Measurements from ENCODE around the gene SLC9A8. TPM values are rescaled to one million over a fixed set of nuclear protein-coding genes. Genes with fewer than 3 reads are reported as not detected.

SLC9A8 gene
- total and polyA plus RNA-seq, 2 of the 4 experiments (the other 2 are of a cell fraction) = 4.1 to 5.0 TPM

GRCh38 chr20:49796600-49797343, 15.9 kb upstream of the SLC9A8 start:
- Histone ChIP-seq H2BK120ac (ENCODE audit: low read depth, low read length) (no peak overlapping the region), H3K56ac (ENCODE audit: extremely low read depth, insufficient read depth, low read length) (no peak overlapping the region), H4K91ac (ENCODE audit: insufficient read depth, low read depth, low read length) (no peak overlapping the region), H3K36me3 (ENCODE audit: control insufficient read depth, insufficient read depth, low read length) (no peaks in the 10 kb centered on the region), H3K9me3 (ENCODE audit: control insufficient read depth, insufficient read depth, low read length) (no peaks in the 10 kb centered on the region), H4K5ac (ENCODE audit: low read depth, low read length) (no peak overlapping the region), H3K14ac (replicated peaks; ENCODE audit: low read depth, low read length) (no peak overlapping the region), H3K79me1 (ENCODE audit: low read depth in 1 of 2, low read length in 2 of 2) (no peaks in the 10 kb centered on the region), H4K20me1 (ENCODE audit: insufficient read depth, low read length) (no peaks in the 10 kb centered on the region), H2BK5ac (ENCODE audit: low read depth, low read length, poor library complexity, severe bottlenecking) (no peak overlapping the region), H3K4me2 (ENCODE audit: low read depth, low read length) (no peak overlapping the region), H2AFZ (replicated peaks; ENCODE audit: low read length, poor library complexity) (no peak overlapping the region), H3K27me3 (ENCODE audit: control insufficient read depth, insufficient read depth, low read length) (peaks cover 10% of the 10 kb centered on the region), H2BK20ac (ENCODE audit: low read depth, low read length) (no peak overlapping the region), H3K23ac (ENCODE audit: low read depth, low read length) (no peak overlapping the region), H3K9me1 (ENCODE audit: insufficient read depth, low read length) (peaks cover 6% of the 10 kb centered on the region; the same call in 1 of the 2 replicates), H3K27ac (ENCODE audit: insufficient read depth, low read length) (no peak overlapping the region), H3K4me1 (ENCODE audit: control insufficient read depth, insufficient read depth, low read length) (no peaks in the 10 kb centered on the region), H3K4ac (ENCODE audit: low read depth, low read length) (no peak overlapping the region), H3K9ac (ENCODE audit: low read depth, low read length) (no peak overlapping the region), H2AK9ac (replicated peaks; ENCODE audit: low read depth, low read length, poor library complexity) (no peak overlapping the region), H2BK15ac (ENCODE audit: low read depth, low read length) (no peak overlapping the region), H3K18ac (ENCODE audit: low read depth, low read length) (no peak overlapping the region), H2AK5ac (ENCODE audit: low read depth, low read length) (no peak overlapping the region), H3K4me3 (ENCODE audit: insufficient read depth, low read depth, low read length) (no peak overlapping the region), H4K8ac (ENCODE audit: low read depth in 2 of 2, low read length in 2 of 2) (no peak overlapping the region)
- ATAC-seq (ENCODE audit: low read depth) = no peak
- TF ChIP-seq CEBPB (IDR thresholded peaks at IDR 0.05; ENCODE audit: low read depth, low read length) (no peak), RCOR1 (IDR thresholded peaks at IDR 0.05; ENCODE audit: insufficient replicate concordance, low read length) (no peak), CTCF (conservative IDR thresholded peaks at IDR 0.05; ENCODE audit: low read depth, low read length) (no peak), RFX5 (IDR thresholded peaks at IDR 0.05; ENCODE audit: low read depth, low read length) (no peak), SMC3 (IDR thresholded peaks at IDR 0.05; ENCODE audit: low read depth, low read length) (no peak), ELK1 (IDR thresholded peaks at IDR 0.05; ENCODE audit: borderline replicate concordance, low read depth, low read length) (no peak), CHD1 (IDR thresholded peaks at IDR 0.05; ENCODE audit: low read depth, low read length) (no peak), MXI1 (IDR thresholded peaks at IDR 0.05; ENCODE audit: borderline replicate concordance, low read depth, low read length) (no peak), RAD21 (IDR thresholded peaks at IDR 0.05; ENCODE audit: low read length) (no peak), BHLHE40 (IDR thresholded peaks at IDR 0.05; ENCODE audit: low read depth, low read length) (no peak), USF2 (IDR thresholded peaks at IDR 0.05; ENCODE audit: low read depth, low read length) (no peak), MAFK (IDR thresholded peaks at IDR 0.05; ENCODE audit: low read depth, low read length) (no peak), MAZ (IDR thresholded peaks at IDR 0.05; ENCODE audit: borderline replicate concordance, low read depth, low read length) (no peak), POLR2A (IDR thresholded peaks at IDR 0.05; ENCODE audit: low read depth, low read length) (no peak), NFE2L2 (IDR thresholded peaks at IDR 0.05; ENCODE audit: low read depth, low read length) (no peak)
- in situ Hi-C loops (cut with MboI; ENCODE audit: low sequenced_read_pairs) (no loop called here), intact Hi-C loops (cut with micrococcal nuclease) (no loop called here), dilution Hi-C loops (cut with HindIII; ENCODE audit: low sequenced_read_pairs, unreplicated experiment) (no loop called here)
- no CpG with 5 or more reads among the region's 8 CpGs for WGBS, 2 experiments (ENCODE audit: extremely low coverage in 2 of 2, insufficient read length in 1 of 2)
- CTCF ChIA-PET = no interaction called here
- no TSS peak for BruUV-seq (replicated peaks)
- no peak for DNase-seq
- POLR2A ChIA-PET (ENCODE audit: unreplicated experiment) = no interaction called here
